Neuron (in vitro differentiated cells): ENCODE data around the gene HTRA1.

Experiments used
- H2AFZ ChIP-seq: one replicate; pipeline ENCODE4 v1.6.1; 2013; ENCODE audit warnings: low read depth, mild to moderate bottlenecking, inconsistent platforms, low read length, moderate library complexity
- H3K27me3 ChIP-seq: one replicate; pipeline ENCODE4 v1.6.1; 2013; ENCODE audit warnings: low read length; ENCODE audit not compliant: insufficient read depth
- H3K36me3 ChIP-seq: one replicate; pipeline ENCODE4 v1.6.1; 2013; ENCODE audit warnings: low read length; ENCODE audit not compliant: insufficient read depth
- H3K4me1 ChIP-seq: one replicate; pipeline ENCODE4 v1.6.1; 2013; ENCODE audit warnings: low read length; ENCODE audit not compliant: insufficient read depth
- H3K4me3 ChIP-seq: 2 replicates; pipeline ENCODE4 v1.5.1; 2013; ENCODE audit warnings: mild to moderate bottlenecking, low read length, moderate library complexity
- H3K9me3 ChIP-seq: one replicate; pipeline ENCODE4 v1.6.1; 2013; ENCODE audit warnings: low read length

The HTRA1 gene

GRCh38 chr10:122441961-122442360, 19.4 kb upstream of the HTRA1 start:
- H3K27me3 ChIP-seq: no peaks in the 10 kb centered on the region
- no peak overlapping the region for H3K4me3 ChIP-seq
- H2AFZ ChIP-seq: peak overlapping the region; percentile 18
- H3K36me3 ChIP-seq: no peaks in the 10 kb centered on the region
- H3K9me3 ChIP-seq: peaks cover 4% of the 10 kb centered on the region
- H3K4me1 ChIP-seq: peaks cover 11% of the 10 kb centered on the region

- Histone ChIP-seq H3K36me3 (no peaks in the 10 kb centered on the region), H3K9me3 (peaks cover 4% of the 10 kb centered on the region), H3K4me3 (no peak overlapping the region), H3K4me1 (peaks cover 13% of the 10 kb centered on the region), H3K27me3 (no peaks in the 10 kb centered on the region), H2AFZ (no peak overlapping the region)
These were observed 15.9 kb upstream of the HTRA1 start for GRCh38 chr10:122445469-122445868.

DNA sequence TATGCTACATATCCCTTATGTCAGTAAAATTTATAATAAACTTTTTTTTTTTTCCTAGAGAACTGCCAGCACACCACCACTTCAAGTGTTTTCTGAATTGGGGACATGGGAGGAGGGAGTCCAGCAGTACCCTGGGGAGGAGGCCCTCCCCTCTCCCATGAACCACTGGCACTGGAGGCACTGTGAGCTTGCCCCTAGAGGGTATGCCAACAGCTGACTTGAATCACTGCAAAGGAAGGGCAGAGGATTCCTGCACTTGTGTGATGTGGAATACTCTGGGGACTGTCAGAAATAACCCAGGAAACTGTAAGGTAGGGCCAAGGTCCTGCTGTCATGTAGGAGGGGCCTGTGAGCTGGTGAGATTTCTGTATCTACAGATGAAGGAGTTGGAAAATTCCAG, 15.4 kb upstream of the HTRA1 start:
- Histone ChIP-seq H3K4me3 (no peak overlapping the region), H2AFZ (no peak overlapping the region), H3K36me3 (no peaks in the 10 kb centered on the region), H3K27me3 (no peaks in the 10 kb centered on the region), H3K9me3 (peaks cover 3% of the 10 kb centered on the region), H3K4me1 (peaks cover 13% of the 10 kb centered on the region)

DNA sequence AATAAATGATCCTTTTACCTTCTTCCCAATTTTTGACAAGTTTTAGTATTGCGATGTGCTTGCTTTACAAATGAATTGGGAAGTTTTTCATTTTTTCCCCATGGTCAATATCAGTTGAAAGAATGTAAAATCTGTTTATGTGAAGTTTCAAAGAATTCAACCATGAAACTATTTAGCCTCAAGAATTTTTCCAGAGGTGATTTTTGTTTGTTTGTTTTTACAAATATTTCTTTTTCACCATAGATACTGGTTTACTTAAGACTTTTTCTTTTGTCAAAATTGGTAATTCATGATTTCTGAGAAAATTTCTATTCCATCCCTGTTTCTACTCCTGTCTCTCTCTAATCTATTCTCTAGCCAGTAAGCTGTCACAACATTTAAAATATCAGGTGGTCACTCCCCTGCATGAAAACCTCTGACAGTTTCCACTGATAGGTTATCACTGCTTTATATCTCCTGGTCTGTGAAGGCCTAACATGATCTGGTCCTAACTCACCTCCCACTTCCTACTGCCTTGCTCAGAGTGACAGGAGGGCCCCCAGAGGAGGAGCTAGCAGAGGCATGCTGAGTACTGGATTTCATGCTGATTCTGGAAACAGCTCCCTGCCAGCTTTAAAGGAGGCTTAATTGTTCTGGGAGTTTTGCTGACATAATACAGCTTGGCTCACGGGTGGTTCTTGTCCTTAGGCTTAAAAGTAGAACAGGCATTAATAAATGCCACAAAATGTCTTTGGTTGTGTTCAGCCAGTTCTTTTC, 14.5 kb upstream of the HTRA1 start:
- Histone ChIP-seq H2AFZ (no peak overlapping the region), H3K27me3 (no peaks in the 10 kb centered on the region), H3K36me3 (no peaks in the 10 kb centered on the region)

GRCh38 chr10:122448600-122448999, 12.8 kb upstream of the HTRA1 start:
- no peak overlapping the region for H3K4me3 ChIP-seq
- H3K36me3 ChIP-seq: no peaks in the 10 kb centered on the region
- no peaks in the 10 kb centered on the region for H3K9me3 ChIP-seq
- H2AFZ ChIP-seq: no peak overlapping the region
- H3K27me3 ChIP-seq: no peaks in the 10 kb centered on the region
- peaks cover 2% of the 10 kb centered on the region for H3K4me1 ChIP-seq

More for the DNA sequence above, 14.5 kb upstream of the HTRA1 start:
- Histone ChIP-seq H3K4me1 (peaks cover 9% of the 10 kb centered on the region), H3K9me3 (no peaks in the 10 kb centered on the region), H3K4me3 (no peak overlapping the region)

GRCh38 chr10:122449153-122449552, 12.2 kb upstream of the HTRA1 start:
- Histone ChIP-seq H3K4me3 (no peak overlapping the region), H3K4me1 (peaks cover 2% of the 10 kb centered on the region), H3K27me3 (no peaks in the 10 kb centered on the region), H3K36me3 (no peaks in the 10 kb centered on the region), H3K9me3 (no peaks in the 10 kb centered on the region), H2AFZ (no peak overlapping the region)

DNA sequence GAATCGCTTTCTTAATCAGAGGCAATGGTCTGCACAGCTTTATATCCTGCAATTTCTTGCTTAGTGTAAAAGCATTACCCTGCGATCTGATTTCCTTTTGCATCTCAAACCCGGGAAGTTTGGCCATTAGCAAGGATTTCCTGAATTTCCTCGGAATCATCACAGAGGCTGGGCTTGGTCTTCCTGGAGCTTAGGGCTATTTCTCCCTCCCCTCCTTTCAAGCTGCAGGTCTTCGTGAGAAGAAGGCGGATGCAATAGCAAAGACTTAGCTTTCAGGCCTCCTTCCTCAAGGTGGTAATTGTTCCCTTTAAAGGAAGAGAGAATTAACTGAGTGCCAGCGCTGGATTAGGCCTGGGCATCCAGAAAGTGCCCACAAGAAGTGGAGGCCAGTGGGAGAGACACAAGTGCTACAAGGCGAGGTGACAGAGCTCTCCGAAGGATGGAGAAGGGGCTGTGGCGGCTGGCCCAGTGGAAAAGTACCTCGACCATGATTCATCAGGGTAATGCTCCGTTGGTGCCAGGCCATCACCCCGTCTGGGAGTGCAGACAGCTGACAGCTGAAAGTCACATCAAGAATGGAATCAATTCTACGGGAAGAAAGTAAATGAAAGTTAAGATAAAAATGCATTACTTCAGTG, 10.9 kb upstream of the HTRA1 start:
- H3K9me3 ChIP-seq: no peaks in the 10 kb centered on the region
- H3K27me3 ChIP-seq: no peaks in the 10 kb centered on the region
- H2AFZ ChIP-seq: no peak overlapping the region

DNA sequence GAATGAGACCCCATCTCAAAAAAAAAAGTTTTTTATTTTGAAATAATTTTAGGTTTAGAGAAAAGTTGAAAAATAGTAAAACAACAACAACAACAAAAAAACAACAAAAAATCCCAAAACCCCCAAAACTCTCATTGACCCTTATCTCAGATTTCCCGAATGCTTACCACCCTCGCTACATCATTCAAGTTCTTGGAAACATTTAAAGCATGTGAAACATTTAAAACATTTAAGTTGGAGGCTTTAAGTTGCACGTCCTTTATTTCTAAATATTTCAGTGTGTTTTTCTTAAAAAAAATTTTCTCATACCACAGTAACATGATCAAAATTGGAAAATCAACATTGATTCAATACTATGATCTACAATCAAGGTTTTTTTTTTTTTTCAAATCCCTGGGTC, 7.3 kb upstream of the HTRA1 start:
- Histone ChIP-seq H3K36me3 (no peaks in the 10 kb centered on the region), H3K9me3 (no peaks in the 10 kb centered on the region), H3K27me3 (no peaks in the 10 kb centered on the region), H3K4me3 (no peak overlapping the region), H2AFZ (no peak overlapping the region), H3K4me1 (peaks cover 16% of the 10 kb centered on the region)

More for the DNA sequence above, 10.9 kb upstream of the HTRA1 start:
- Histone ChIP-seq H3K36me3 (no peaks in the 10 kb centered on the region), H3K4me1 (peaks cover 7% of the 10 kb centered on the region), H3K4me3 (no peak overlapping the region)

GRCh38 chr10:122454603-122455080, 6.7 kb upstream of the HTRA1 start, which contains the start of gene ARMS2:
Gene ARMS2, plus strand, starts transcription at chr10:122454653. Its CDS starts 75 bp downstream, at chr10:122454728.
- Histone ChIP-seq H3K9me3 (no peaks in the 10 kb centered on the region), H3K4me3 (no peak within 1 kb of the TSS), H3K4me1 (peaks cover 16% of the 10 kb centered on the region), H3K36me3 (no peaks in the 10 kb centered on the region), H2AFZ (peak within 1 kb of the TSS; percentile 29), H3K27me3 (no peaks in the 10 kb centered on the region)

GRCh38 chr10:122455376-122456079, 5.8 kb upstream of the HTRA1 start:
- H3K27me3 ChIP-seq: no peaks in the 10 kb centered on the region
- no peaks in the 10 kb centered on the region for H3K36me3 ChIP-seq
- H3K9me3 ChIP-seq: no peaks in the 10 kb centered on the region
- peaks cover 17% of the 10 kb centered on the region for H3K4me1 ChIP-seq
- H2AFZ ChIP-seq: peak overlapping the region; percentile 29
- no peak overlapping the region for H3K4me3 ChIP-seq

GRCh38 chr10:122457934-122458333, 3.4 kb upstream of the HTRA1 start:
- Histone ChIP-seq H3K4me3 (no peak overlapping the region), H3K4me1 (peaks cover 31% of the 10 kb centered on the region), H2AFZ (no peak overlapping the region), H3K27me3 (no peaks in the 10 kb centered on the region), H3K9me3 (no peaks in the 10 kb centered on the region), H3K36me3 (no peaks in the 10 kb centered on the region)

DNA sequence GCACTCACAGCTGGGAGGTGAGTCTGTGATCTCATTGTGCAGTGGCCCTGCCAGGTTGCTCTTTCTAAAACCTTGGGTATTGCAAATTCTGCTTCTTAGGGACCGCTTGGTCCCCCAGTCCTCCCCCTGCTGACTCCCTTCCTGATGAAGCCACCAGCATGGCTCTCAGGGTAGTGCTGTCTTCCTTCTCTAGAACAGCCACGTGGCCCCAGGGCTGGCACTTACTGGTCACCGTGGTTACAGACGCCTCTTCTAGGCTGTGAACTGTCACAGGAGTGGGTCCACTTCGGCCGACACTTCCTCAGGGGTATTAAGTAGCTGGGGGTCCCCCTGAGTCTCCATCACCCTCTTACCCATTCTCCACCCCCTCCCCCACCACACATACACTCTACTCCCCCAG, 2.7 kb upstream of the HTRA1 start:
- no peak overlapping the region for H2AFZ ChIP-seq
- H3K27me3 ChIP-seq: no peaks in the 10 kb centered on the region
- peaks cover 34% of the 10 kb centered on the region for H3K4me1 ChIP-seq
- H3K4me3 ChIP-seq: no peak overlapping the region
- H3K9me3 ChIP-seq: no peaks in the 10 kb centered on the region
- no peaks in the 10 kb centered on the region for H3K36me3 ChIP-seq
